NCI-H1436 (cell line): ENCODE results near the gene RASAL1.

ENCODE experiments used
- DNase-seq: peaks from one replicate; lab custom pipeline; 2025; lab: John Stamatoyannopoulos, UW

RASAL1 gene

GRCh38 chr12:113057565-113058485, 77.7 kb downstream of the RASAL1 start:
- DNase-seq = no peak

GRCh38 chr12:113056631-113057488, 78.7 kb downstream of the RASAL1 start, which contains the start of gene DTX1:
Gene DTX1 (plus strand): TSS chr12:113056730. CDS start chr12:113058193, 1,463 bp downstream.
- DNase-seq = no peak

GRCh38 chr12:113056381-113056630, 79.3 kb downstream of the RASAL1 start:
- no peak for DNase-seq

- no peak for DNase-seq
Observed at GRCh38 chr12:113055594-113056380, 79.8 kb downstream of the RASAL1 start.

GRCh38 chr12:113054948-113055486, 80.5 kb downstream of the RASAL1 start:
- no peak for DNase-seq

- no peak for DNase-seq
Observed at GRCh38 chr12:113052326-113052725, 83.2 kb downstream of the RASAL1 start.

- DNase-seq = no peak
Observed at GRCh38 chr12:113051759-113052158, 83.8 kb downstream of the RASAL1 start.

- DNase-seq = no peak
Observed at GRCh38 chr12:113050795-113051194, 84.8 kb downstream of the RASAL1 start.

GRCh38 chr12:113049976-113050742, 85.4 kb downstream of the RASAL1 start:
- DNase-seq = no peak
